22Rv1 (cell line): ENCODE measurements around the gene PPL.

ENCODE experiments used
- H3K27ac ChIP-seq: fragments of 450-650 bp; 2 replicates; pipeline ENCODE4 v1.5.1; 2017
- CTCF ChIP-seq: fragments of 450-650 bp; IDR thresholded peaks from 2 replicates; pipeline ENCODE4 v1.5.1; 2017; ENCODE audit warnings: mild to moderate bottlenecking
- ZFX ChIP-seq: fragments of 450-650 bp; IDR thresholded peaks from 2 replicates; pipeline ENCODE4 v1.6.1; 2017; ENCODE audit warnings: antibody characterized with exemption, borderline replicate concordance

Gene PPL

DNA sequence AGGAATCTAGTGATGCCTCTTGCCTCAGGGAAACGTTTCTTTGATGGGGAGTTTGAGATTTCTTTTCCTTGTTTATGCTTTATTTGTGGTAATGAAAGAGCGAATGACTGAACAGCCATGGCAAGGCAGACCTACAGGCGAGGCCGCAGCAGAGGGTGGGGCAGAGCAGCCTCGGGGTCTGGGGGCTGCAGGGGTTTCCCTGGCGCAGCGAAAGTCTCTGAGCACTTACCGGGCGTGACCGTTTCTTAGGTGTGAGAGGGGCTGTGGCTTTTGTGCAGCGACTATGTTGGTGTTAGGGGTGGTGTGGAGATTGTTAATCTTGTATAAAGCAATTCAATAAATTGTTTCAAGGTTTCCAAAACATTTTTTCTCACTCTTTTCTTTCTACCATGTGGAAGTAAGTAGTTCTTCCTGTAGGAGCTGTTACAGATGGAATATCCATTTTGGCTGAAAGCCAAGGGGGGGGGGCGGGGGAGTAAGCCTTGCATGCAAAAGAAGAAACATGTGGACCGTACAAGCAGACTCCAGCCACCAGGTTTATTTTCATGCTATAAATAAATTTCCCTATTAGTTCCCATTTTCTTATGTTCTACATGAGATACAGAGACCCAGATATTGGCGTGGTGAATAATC lies 54.8 kb downstream of the PPL start:
- TF ChIP-seq ZFX, result no peak
- TF ChIP-seq CTCF, result no peak
- no peak overlapping the region for H3K27ac ChIP-seq

DNA sequence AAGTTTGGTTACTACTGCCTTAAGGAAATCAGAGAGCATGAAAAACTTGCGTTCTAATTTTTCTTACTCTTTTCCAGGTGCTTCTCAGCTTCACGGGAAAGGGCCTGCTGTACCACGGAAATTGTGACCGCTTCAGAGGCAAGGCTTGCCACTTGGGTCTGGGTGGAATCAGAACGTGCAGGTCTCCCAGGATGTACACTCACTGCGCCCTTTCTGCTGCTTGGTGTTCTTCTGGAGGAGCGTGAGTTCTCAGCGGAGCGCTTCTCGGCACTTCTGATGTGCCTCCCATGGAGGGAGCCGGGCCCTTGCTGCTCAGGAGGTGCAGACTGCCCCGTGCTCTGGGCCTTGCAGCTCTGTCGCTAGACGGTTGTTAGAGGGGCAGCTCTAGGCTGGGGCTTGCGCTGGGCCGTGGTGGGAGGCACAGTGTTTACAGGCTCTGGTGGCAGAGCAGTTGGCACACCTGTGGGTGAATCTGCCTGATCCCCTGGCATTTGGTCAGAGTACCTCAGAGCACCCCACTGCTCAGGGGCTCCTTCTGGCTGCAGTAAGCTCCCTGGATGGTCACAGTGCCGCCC lies 56.9 kb downstream of the PPL start:
- TF ChIP-seq CTCF, result no peak
- no peak for TF ChIP-seq ZFX

DNA sequence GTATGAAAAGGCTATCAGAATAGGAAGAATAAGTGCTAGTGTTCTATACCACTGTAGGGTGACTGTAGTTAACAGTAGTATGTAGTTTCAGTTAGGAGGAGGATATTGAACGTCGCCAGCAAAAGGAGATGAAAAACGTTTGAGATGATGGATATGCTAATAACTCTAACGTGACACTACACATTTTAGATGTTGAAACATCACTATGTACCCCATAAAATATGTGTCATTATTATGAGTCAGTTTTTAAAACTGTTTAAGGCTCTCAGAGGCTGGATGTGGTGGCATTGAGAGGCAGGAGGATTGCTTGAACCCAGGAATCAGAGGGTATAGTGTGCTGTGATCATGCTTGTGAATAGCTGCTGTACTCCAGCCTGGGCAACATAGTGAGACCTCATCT lies 57.9 kb downstream of the PPL start:
- TF ChIP-seq CTCF, result no peak
- no peak for TF ChIP-seq ZFX
- no peak overlapping the region for H3K27ac ChIP-seq

More for the DNA sequence above, 56.9 kb downstream of the PPL start:
- H3K27ac ChIP-seq, result no peak overlapping the region

GRCh38 chr16:4877380-4877685 lies 59.6 kb downstream of the PPL start:
- H3K27ac ChIP-seq, result no peak overlapping the region
- no peak for TF ChIP-seq ZFX
- no peak for TF ChIP-seq CTCF

- TF ChIP-seq ZFX (no peak), CTCF (no peak)
- H3K27ac ChIP-seq, result no peak overlapping the region
Measured at GRCh38 chr16:4876646-4877379, 60.1 kb downstream of the PPL start.

GRCh38 chr16:4874666-4875065 lies 62.3 kb downstream of the PPL start:
- no peak for TF ChIP-seq CTCF
- no peak for TF ChIP-seq ZFX
- H3K27ac ChIP-seq, result no peak overlapping the region

GRCh38 chr16:4873091-4873490 lies 63.9 kb downstream of the PPL start:
- H3K27ac ChIP-seq, result no peak overlapping the region

More at GRCh38 chr16:4873091-4873490, 63.9 kb downstream of the PPL start:
- TF ChIP-seq ZFX (no peak), CTCF (no peak)
